Ovary (tissue), 3 donors: ENCODE measurements around the gene BTN3A1.

Experiments
- EP300 ChIP-seq: sonication (generic); formaldehyde crosslinking; IDR thresholded peaks from one replicate; pipeline ENCODE4 v1.6.1; 2017; ENCODE audit warnings: antibody characterized with exemption
- POLR2A ChIP-seq: fragments of 450-650 bp; IDR thresholded peaks from one replicate; pipeline ENCODE4 v1.6.1; 2017; ENCODE audit warnings: antibody characterized with exemption, mild to moderate bottlenecking, moderate library complexity
- TF ChIP-seq, protein P1 (sequence below), 3 donors: fragments of 450-650 bp in 2 of 3; fragments of 200-600 bp in 1 of 3; IDR thresholded peaks; one replicate each; pipeline versions ENCODE4 v1.5.1 to v1.8.0; 2016 to 2022; ENCODE audit warnings: antibody characterized with exemption in 3 of 3, mild to moderate bottlenecking in 1 of 3
- donor health status: DM: no; HTN: no; CAD: no.

DNA sequence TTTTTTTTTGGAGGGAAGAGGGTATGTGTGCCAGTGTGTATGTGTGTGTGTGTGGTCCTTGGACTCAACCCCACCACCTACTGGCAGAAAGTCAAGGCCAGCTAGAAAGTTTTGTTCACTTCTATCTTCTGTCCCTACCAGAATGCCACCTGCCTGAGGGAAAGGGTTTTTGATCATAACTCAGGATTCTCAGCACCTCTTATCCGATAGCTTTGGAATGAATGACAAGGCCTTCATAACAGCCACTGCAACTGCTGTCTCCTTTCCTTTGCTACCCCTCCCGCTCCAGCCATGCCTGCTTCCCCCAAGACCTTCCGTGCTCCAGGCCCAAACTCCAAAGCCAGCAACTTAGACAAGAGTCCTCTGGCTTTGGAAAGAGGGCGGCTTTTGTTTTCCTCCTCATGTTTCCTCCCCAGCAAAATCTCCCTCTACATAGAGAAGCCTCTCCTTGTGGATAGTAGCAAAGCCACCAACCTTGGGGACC, 18.7 kb downstream of the BTN3A1 start:
- TF ChIP-seq, protein P1, sequence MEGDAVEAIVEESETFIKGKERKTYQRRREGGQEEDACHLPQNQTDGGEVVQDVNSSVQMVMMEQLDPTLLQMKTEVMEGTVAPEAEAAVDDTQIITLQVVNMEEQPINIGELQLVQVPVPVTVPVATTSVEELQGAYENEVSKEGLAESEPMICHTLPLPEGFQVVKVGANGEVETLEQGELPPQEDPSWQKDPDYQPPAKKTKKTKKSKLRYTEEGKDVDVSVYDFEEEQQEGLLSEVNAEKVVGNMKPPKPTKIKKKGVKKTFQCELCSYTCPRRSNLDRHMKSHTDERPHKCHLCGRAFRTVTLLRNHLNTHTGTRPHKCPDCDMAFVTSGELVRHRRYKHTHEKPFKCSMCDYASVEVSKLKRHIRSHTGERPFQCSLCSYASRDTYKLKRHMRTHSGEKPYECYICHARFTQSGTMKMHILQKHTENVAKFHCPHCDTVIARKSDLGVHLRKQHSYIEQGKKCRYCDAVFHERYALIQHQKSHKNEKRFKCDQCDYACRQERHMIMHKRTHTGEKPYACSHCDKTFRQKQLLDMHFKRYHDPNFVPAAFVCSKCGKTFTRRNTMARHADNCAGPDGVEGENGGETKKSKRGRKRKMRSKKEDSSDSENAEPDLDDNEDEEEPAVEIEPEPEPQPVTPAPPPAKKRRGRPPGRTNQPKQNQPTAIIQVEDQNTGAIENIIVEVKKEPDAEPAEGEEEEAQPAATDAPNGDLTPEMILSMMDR (IDR thresholded peaks at IDR 0.05): no peak
- TF ChIP-seq POLR2A (no peak), EP300 (no peak)
